Muscle layer of duodenum (tissue), 2 donors: Measurements from ENCODE around the gene ALLC.
"Not testable (repeated sequence)": the region's sequence is repeated elsewhere in the genome, so short reads cannot be mapped to it uniquely, and the experiment has no call there.

Experiments
- H3K27ac ChIP-seq: one replicate; pipeline ENCODE4 v1.7.0; 2013; ENCODE audit warnings: mild to moderate bottlenecking, low read length
- H3K27me3 ChIP-seq: one replicate; pipeline ENCODE4 v1.7.0; 2013; ENCODE audit warnings: low read depth, mild to moderate bottlenecking, control low read depth, low read length
- H3K36me3 ChIP-seq, 2 donors: one replicate each; pipeline ENCODE4 v1.7.0; 2013; ENCODE audit warnings: low read length in 2 of 2, control low read depth in 1 of 2, mild to moderate bottlenecking in 1 of 2; ENCODE audit not compliant: insufficient read depth in 2 of 2, control insufficient read depth in 1 of 2
- H3K4me1 ChIP-seq, 2 donors: one replicate each; pipeline ENCODE4 v1.7.0; 2013; ENCODE audit warnings: low read length in 2 of 2, mild to moderate bottlenecking in 2 of 2, control low read depth in 1 of 2, moderate library complexity in 1 of 2; ENCODE audit not compliant: insufficient read depth in 2 of 2, control insufficient read depth in 1 of 2
- H3K4me3 ChIP-seq, 2 donors: one replicate each; pipeline ENCODE4 v1.7.0; 2013; ENCODE audit warnings: low read length in 2 of 2, low read depth in 1 of 2, mild to moderate bottlenecking in 1 of 2
- H3K9me3 ChIP-seq, 2 donors: one replicate each; pipeline ENCODE4 v1.7.0; 2013; ENCODE audit warnings: low read length in 2 of 2, control low read depth in 1 of 2, mild to moderate bottlenecking in 1 of 2; ENCODE audit not compliant: control insufficient read depth in 1 of 2
- donor health status: healthy.

Gene ALLC

DNA sequence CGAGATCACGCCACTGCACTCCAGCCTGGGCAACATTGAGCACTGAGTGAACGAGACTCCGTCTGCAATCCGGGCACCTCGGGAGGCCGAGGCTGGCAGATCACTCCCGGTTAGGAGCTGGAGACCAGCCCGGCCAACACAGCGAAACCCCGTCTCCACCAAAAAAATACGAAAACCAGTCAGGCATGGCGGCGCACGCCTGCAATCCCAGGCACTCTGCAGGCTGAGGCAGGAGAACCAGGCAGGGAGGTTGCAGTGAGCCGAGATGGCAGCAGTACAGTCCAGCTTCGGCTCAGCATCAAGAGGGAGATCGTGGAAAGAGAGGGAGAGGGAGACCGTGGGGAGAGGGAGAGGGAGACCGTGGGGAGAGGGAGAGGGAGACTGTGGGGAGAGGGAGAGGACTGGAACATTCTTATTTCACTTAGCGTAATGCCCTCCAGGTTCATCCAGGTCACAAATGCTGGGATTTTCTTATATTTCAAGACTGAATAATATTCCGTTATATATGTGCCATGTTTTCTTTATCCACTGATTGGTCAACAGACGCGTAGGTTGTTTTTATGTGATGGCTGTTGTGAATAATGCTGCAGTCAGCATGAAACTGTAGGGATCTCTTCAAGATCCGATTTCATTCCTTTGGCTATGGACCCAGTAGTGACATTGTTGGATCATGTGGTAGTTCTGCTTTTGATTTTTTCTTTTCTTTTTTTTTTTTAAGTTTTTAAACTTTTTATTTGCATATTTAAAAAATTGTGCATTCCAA, 41.4 kb upstream of the ALLC start:
- H3K27ac ChIP-seq, H3K36me3 ChIP-seq, H3K9me3 ChIP-seq, H3K4me1 ChIP-seq, H3K27me3 ChIP-seq, H3K4me3 ChIP-seq: not testable (repeated sequence)

GRCh38 chr2:3617198-3617890, 40.7 kb upstream of the ALLC start:
- Histone ChIP-seq H3K9me3 (no peaks in the 10 kb centered on the region), H3K27me3 (no peaks in the 10 kb centered on the region), H3K4me1 (no peaks in the 10 kb centered on the region), H3K36me3 (no peaks in the 10 kb centered on the region), H3K27ac (no peak overlapping the region), H3K4me3 (no peak overlapping the region)

- H3K4me1 ChIP-seq = no peaks in the 10 kb centered on the region
These were observed 39.6 kb upstream of the ALLC start for GRCh38 chr2:3618367-3618766.

GRCh38 chr2:3619033-3619432, 39.0 kb upstream of the ALLC start:
- Histone ChIP-seq H3K4me1 (no peaks in the 10 kb centered on the region), H3K9me3 (peaks cover 0 to 4% of the 10 kb centered on the region in 2 donors), H3K36me3 (no peaks in the 10 kb centered on the region), H3K4me3 (no peak overlapping the region), H3K27ac (no peak overlapping the region), H3K27me3 (no peaks in the 10 kb centered on the region)

More at GRCh38 chr2:3618367-3618766, 39.6 kb upstream of the ALLC start:
- H3K4me3 ChIP-seq = no peak overlapping the region
- H3K27me3 ChIP-seq = no peaks in the 10 kb centered on the region
- H3K36me3 ChIP-seq = no peaks in the 10 kb centered on the region
- no peaks in the 10 kb centered on the region for H3K9me3 ChIP-seq
- H3K27ac ChIP-seq = no peak overlapping the region

GRCh38 chr2:3619661-3620060, 38.3 kb upstream of the ALLC start:
- not testable (repeated sequence) for H3K36me3 ChIP-seq, H3K4me3 ChIP-seq, H3K27me3 ChIP-seq, H3K4me1 ChIP-seq, H3K9me3 ChIP-seq, H3K27ac ChIP-seq

GRCh38 chr2:3620834-3621233, 37.2 kb upstream of the ALLC start:
- Histone ChIP-seq H3K9me3 (peaks cover 0 to 6% of the 10 kb centered on the region in 2 donors), H3K36me3 (no peaks in the 10 kb centered on the region), H3K4me1 (no peaks in the 10 kb centered on the region), H3K27ac (no peak overlapping the region), H3K27me3 (no peaks in the 10 kb centered on the region), H3K4me3 (no peak overlapping the region)

DNA sequence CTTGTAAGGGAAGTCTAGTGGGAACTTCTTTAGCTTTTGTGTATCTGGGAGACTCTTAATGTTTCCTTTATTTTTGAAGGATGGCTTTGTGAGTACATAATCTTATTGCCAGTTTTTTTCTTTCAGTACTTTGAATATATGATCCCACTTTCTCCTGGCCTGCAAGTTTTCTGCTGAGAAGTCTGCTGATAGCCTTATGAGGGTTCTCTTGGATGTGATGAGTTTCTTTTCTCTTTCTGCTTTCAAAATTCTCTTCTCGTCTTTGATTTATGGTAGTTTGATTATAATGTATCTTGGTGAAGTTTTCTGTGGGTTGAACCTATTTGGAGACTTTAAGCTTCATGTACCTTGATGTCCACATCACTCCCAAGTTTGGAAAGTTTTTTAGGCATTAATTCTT, 35.0 kb upstream of the ALLC start:
- Histone ChIP-seq H3K27ac (no peak overlapping the region), H3K4me3 (no peak overlapping the region), H3K36me3 (no peaks in the 10 kb centered on the region), H3K9me3 (peaks cover 0 to 6% of the 10 kb centered on the region in 2 donors), H3K27me3 (no peaks in the 10 kb centered on the region), H3K4me1 (peaks cover 0 to 5% of the 10 kb centered on the region in 2 donors)

DNA sequence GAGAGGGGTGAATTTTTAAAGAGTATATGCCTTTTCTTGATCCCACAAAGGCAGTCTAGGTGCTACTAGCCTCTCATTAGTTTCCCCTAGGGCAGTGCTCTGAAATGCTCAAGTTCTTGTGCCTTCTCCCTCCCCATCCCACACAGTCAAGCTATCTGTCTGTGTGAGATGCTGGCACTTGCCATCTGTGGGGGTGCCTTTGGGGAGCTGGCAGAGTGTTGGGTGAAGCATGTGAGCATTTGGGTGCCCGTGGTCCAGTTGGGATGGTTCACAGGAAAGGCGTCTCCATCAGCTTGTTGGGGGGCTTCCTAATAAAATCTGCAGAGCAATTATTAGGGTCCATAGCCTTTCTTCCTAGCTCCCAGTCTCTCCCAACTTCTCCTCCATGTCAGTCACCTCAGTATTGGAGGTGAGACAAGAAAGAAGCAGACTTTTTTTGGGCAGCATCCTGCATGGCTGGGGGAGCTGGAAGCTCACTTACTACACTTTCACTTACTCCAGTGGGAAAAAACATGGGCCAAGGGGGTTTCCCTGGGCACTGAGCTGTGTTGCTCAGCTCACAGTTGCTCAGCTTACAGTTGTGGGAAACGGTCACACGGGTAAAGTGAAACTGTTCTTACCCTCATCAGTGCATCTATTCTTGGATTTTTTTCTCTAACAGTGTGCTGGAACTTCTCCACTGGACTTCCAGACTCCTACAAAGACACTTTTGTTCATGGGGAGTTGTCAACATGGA, 33.8 kb upstream of the ALLC start:
- Histone ChIP-seq H3K9me3 (peaks cover 0 to 6% of the 10 kb centered on the region in 2 donors), H3K4me1 (peaks cover 0 to 14% of the 10 kb centered on the region in 2 donors), H3K27me3 (no peaks in the 10 kb centered on the region), H3K27ac (no peak overlapping the region), H3K36me3 (no peaks in the 10 kb centered on the region), H3K4me3 (no peak overlapping the region)

DNA sequence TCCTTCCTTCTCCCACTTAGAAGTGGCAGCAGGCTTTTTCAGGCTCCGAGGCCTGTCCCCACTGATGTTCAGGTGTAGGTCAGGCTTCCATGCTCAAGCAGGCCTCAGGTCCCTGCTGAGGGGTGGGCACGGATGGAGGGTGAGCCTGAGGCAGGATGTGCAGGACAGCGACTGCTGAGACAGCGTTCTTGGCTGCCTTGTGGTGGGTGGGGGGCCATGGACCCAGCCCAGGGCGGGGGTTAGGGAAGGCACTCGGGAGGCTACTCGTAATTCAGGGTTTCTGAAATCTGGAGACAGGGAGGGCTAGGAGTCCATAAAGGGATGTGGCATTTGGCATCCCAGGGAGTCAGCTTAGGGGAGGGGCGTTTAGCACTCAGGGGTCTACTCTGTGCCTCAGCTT, 32.8 kb upstream of the ALLC start:
- Histone ChIP-seq H3K36me3 (no peaks in the 10 kb centered on the region), H3K4me1 (peaks cover 0 to 18% of the 10 kb centered on the region in 2 donors), H3K27me3 (no peaks in the 10 kb centered on the region), H3K9me3 (peaks cover 0 to 6% of the 10 kb centered on the region in 2 donors), H3K4me3 (no peak overlapping the region), H3K27ac (no peak overlapping the region)

DNA sequence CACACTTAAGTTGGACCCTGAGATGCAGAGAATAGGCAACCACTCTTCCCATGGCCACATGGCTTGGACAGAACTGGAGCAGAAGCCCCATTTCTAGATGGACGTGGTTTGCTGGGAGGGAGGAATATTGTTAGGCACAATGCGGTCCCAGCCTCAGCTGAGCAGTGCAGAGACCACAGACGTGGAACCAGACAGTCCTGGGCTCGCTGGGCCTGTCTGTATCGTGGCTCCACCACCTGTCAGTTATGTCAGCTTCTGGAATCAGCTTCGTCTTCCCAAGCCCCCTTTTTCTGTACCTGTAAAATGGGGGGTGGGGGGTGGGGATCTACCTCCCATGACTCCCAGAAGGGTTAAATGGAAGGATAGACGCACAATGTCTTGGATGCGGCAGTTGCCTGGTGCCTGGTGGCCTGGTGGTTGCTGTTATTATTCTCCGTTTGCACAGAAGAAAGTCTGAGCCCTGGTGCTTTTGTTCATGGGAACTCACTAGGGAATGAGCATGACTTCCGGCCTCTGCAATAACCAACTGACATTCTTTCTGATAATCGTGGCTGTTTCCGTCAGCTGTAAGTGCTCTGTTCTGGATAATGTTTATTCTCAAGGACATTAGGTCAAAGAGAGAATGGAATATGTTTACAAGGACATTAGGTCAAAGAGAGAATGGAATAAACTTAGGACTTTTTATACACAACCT, 31.7 kb upstream of the ALLC start:
- Histone ChIP-seq H3K9me3 (peaks cover 0 to 6% of the 10 kb centered on the region in 2 donors), H3K4me1 (peaks cover 0 to 19% of the 10 kb centered on the region in 2 donors), H3K36me3 (no peaks in the 10 kb centered on the region), H3K4me3 (no peak overlapping the region), H3K27me3 (no peaks in the 10 kb centered on the region), H3K27ac (peak overlapping the region; percentile 9)
